HL-60 (cell line): ENCODE results near the gene RBM26.

Experiments
- DNase-seq, 2 experiments: peaks; one replicate each; pipeline ENCODE4 v3.0.0-alpha.2; 2010 to 2020; ENCODE audit warnings: low read depth in 1 of 2, low spot score in 1 of 2
- H3K27ac ChIP-seq: fragments of 250-450 bp; sonication (Bioruptor Pico); replicated peaks from 2 replicates; pipeline ENCODE4 v1.5.1; 2020; ENCODE audit warnings: mild to moderate bottlenecking, moderate library complexity
- H3K27me3 ChIP-seq: fragments of 250-450 bp; sonication (Bioruptor Pico); 2 replicates; pipeline ENCODE4 v1.5.1; 2021; ENCODE audit warnings: mild to moderate bottlenecking, moderate library complexity; ENCODE audit not compliant: insufficient read depth, poor library complexity, severe bottlenecking
- H3K4me3 ChIP-seq: replicated peaks from 2 replicates; pipeline ENCODE4 v1.5.1; 2011; ENCODE audit warnings: mild to moderate bottlenecking, control low read depth, low read length; ENCODE audit not compliant: insufficient read depth
- GABPA ChIP-seq: IDR thresholded peaks from 2 replicates; pipeline ENCODE4 v1.6.1; 2012; ENCODE audit warnings: low read depth
- POLR2AphosphoS5 ChIP-seq: IDR thresholded peaks from 2 replicates; pipeline ENCODE4 v1.6.1; 2012; ENCODE audit warnings: low read depth
- SPI1 ChIP-seq: IDR thresholded peaks from 2 replicates; pipeline ENCODE4 v1.6.1; 2012; ENCODE audit warnings: low read depth, mild to moderate bottlenecking, borderline replicate concordance
- TF ChIP-seq, protein P1 (sequence below): IDR thresholded peaks from one replicate; pipeline ENCODE4 v1.5.1; 2011; ENCODE audit warnings: low read length, control low read depth, inconsistent platforms; ENCODE audit not compliant: insufficient read depth
- TF ChIP-seq, protein P2 (sequence below): IDR thresholded peaks from 2 replicates; pipeline ENCODE4 v1.6.1; 2012; ENCODE audit warnings: low read depth; ENCODE audit not compliant: insufficient replicate concordance

The RBM26 gene

DNA sequence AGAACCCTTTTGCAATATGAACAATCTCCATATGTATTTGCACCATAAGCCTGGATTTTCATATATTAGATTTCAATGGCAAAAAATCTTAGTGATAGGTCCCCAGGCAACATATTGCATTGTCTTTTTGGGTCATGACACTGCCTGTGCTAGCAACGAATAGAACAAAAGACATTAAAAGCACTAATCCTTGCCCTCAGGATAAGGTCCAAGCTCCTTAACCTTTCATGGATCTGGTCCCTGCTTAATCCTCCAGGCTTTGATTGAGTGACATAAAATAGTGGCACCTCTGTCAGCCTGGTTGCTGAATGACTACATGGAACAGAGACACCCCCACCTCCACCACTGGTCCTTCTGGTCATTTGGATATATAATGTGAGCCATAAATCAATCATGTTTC, 134.4 kb downstream of the RBM26 start:
- TF ChIP-seq, protein P1, sequence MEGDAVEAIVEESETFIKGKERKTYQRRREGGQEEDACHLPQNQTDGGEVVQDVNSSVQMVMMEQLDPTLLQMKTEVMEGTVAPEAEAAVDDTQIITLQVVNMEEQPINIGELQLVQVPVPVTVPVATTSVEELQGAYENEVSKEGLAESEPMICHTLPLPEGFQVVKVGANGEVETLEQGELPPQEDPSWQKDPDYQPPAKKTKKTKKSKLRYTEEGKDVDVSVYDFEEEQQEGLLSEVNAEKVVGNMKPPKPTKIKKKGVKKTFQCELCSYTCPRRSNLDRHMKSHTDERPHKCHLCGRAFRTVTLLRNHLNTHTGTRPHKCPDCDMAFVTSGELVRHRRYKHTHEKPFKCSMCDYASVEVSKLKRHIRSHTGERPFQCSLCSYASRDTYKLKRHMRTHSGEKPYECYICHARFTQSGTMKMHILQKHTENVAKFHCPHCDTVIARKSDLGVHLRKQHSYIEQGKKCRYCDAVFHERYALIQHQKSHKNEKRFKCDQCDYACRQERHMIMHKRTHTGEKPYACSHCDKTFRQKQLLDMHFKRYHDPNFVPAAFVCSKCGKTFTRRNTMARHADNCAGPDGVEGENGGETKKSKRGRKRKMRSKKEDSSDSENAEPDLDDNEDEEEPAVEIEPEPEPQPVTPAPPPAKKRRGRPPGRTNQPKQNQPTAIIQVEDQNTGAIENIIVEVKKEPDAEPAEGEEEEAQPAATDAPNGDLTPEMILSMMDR, result no peak
- TF ChIP-seq, protein P2, sequence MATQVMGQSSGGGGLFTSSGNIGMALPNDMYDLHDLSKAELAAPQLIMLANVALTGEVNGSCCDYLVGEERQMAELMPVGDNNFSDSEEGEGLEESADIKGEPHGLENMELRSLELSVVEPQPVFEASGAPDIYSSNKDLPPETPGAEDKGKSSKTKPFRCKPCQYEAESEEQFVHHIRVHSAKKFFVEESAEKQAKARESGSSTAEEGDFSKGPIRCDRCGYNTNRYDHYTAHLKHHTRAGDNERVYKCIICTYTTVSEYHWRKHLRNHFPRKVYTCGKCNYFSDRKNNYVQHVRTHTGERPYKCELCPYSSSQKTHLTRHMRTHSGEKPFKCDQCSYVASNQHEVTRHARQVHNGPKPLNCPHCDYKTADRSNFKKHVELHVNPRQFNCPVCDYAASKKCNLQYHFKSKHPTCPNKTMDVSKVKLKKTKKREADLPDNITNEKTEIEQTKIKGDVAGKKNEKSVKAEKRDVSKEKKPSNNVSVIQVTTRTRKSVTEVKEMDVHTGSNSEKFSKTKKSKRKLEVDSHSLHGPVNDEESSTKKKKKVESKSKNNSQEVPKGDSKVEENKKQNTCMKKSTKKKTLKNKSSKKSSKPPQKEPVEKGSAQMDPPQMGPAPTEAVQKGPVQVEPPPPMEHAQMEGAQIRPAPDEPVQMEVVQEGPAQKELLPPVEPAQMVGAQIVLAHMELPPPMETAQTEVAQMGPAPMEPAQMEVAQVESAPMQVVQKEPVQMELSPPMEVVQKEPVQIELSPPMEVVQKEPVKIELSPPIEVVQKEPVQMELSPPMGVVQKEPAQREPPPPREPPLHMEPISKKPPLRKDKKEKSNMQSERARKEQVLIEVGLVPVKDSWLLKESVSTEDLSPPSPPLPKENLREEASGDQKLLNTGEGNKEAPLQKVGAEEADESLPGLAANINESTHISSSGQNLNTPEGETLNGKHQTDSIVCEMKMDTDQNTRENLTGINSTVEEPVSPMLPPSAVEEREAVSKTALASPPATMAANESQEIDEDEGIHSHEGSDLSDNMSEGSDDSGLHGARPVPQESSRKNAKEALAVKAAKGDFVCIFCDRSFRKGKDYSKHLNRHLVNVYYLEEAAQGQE, result no peak
- TF ChIP-seq POLR2AphosphoS5 (no peak), GABPA (no peak), SPI1 (no peak)
- no peaks in the 10 kb centered on the region for H3K27me3 ChIP-seq
- DNase-seq, result no peak
- no peak overlapping the region for H3K4me3 ChIP-seq
- no peak overlapping the region for H3K27ac ChIP-seq

DNA sequence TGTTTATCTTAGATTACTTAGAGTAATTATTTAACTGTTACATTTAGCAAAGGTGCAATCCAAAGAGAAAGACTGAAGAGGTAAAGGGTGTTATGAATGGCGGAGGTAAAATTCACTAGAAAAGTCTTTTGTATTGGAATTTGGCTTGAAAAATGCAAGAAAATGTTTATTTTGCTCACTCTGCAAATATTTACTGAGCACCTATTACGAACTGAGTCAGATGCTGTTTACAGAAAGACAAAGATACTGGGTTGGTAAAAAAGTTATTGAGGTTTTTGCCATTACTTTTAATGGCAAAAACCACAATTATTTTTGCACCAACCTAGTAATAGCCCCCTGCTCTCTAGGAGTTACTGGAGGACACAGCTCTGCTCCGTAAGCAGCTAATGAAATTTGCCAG, 135.2 kb downstream of the RBM26 start:
- Histone ChIP-seq H3K27ac (no peak overlapping the region), H3K4me3 (no peak overlapping the region), H3K27me3 (no peaks in the 10 kb centered on the region)
- no peak for TF ChIP-seq GABPA
- TF ChIP-seq, protein P2, result no peak
- TF ChIP-seq POLR2AphosphoS5, result no peak
- no peak for DNase-seq
